Esophagus squamous epithelium (tissue), 4 donors: ENCODE results near the gene ORM1.

ENCODE experiments used
- CTCF ChIP-seq, 6 experiments: fragments of 450-650 bp in 4 of 6; fragments of 200-600 bp in 2 of 6; sonication (generic) in 2 of 6; IDR thresholded peaks; one replicate each; pipeline ENCODE4 v1.5.1; 2016 to 2019; ENCODE audit warnings: antibody characterized with exemption in 6 of 6, mild to moderate bottlenecking in 4 of 6, moderate library complexity in 4 of 6
- POLR2A ChIP-seq, 4 donors: fragments of 450-650 bp; IDR thresholded peaks; one replicate each; pipeline ENCODE4 v1.6.1; 2017; ENCODE audit warnings: antibody characterized with exemption in 4 of 4, mild to moderate bottlenecking in 4 of 4, moderate library complexity in 3 of 4

DNA sequence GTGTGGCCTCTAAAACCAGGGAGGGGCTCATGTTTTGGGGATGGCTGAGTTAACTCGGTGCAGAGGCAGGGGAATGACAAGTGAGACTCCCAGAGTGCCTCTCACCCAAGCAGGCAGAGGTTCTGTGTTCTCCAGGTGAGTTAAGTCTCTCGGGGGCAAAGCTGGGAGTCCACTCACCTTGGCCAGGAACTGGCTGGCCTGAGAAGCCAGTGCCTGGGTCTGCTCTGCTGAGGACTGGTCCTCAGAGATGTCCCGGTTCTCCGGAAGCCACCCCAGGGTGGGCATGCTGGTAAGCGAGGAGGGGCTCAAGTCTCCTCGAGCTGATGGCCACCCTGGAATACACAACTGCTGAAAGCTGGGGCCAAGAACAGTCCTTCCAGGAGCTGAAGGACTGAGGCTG is 44.5 kb downstream of the ORM1 start:
- TF ChIP-seq CTCF (IDR thresholded peaks at IDR 0.05) (no peak), POLR2A (IDR thresholded peaks at IDR 0.05) (no peak)
